ENCODE measurements around the gene ZMIZ1.

ZMIZ1 gene

DNA sequence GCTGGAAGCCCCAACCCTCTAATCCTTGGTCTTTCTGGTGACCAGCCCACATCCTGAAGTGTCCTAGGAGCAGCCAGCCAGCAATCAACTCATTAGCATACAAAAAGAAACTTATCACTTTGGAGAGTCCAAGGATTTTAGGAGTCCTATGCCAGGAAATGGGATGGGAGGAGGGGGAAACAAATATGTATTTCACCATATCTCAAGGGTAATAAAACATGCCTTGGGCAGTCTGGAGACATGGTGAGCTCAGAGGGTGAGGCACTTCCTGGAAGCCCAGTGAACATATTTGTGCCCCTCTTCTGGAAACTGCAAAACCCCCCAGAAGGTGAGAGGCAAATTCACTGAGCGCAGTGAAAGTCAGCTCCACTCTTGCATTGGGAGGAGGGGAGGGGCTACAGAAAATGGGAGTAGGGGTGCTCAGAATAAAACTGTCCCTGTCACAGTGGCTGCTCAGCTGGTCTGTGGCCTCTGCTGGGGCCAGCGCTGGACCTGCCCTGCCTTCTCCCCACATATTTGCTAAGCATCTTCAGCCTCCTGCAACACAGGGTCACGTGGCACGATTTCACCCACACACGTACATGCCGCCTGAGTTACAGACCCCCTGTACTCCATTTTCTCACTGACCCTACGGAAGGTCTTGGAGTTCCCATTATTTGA, 17.7 kb upstream of the ZMIZ1 start:
- H3K4me1 ChIP-seq (ENCODE audit: insufficient read depth, low read length): peaks cover 16% of the 10 kb centered on the region
- no peak overlapping the region for H2AFZ ChIP-seq (ENCODE audit: low read depth, low read length)
- no peaks in the 10 kb centered on the region for H3K27me3 ChIP-seq (ENCODE audit: insufficient read depth, low read length)
- no peak overlapping the region for H3K4me3 ChIP-seq (ENCODE audit: low read length)
- no peaks in the 10 kb centered on the region for H3K36me3 ChIP-seq (ENCODE audit: insufficient read depth, low read length)
- no peaks in the 10 kb centered on the region for H3K9me3 ChIP-seq (ENCODE audit: low read length)

- Histone ChIP-seq H2AFZ (ENCODE audit: low read depth, low read length) (no peak overlapping the region), H3K4me1 (ENCODE audit: insufficient read depth, low read length) (peaks cover 20% of the 10 kb centered on the region), H3K4me3 (ENCODE audit: low read length) (no peak overlapping the region), H3K27me3 (ENCODE audit: insufficient read depth, low read length) (no peaks in the 10 kb centered on the region), H3K36me3 (ENCODE audit: insufficient read depth, low read length) (no peaks in the 10 kb centered on the region), H3K9me3 (ENCODE audit: low read length) (no peaks in the 10 kb centered on the region)
These were observed 17.0 kb upstream of the ZMIZ1 start for GRCh38 chr10:79051766-79052165.

DNA sequence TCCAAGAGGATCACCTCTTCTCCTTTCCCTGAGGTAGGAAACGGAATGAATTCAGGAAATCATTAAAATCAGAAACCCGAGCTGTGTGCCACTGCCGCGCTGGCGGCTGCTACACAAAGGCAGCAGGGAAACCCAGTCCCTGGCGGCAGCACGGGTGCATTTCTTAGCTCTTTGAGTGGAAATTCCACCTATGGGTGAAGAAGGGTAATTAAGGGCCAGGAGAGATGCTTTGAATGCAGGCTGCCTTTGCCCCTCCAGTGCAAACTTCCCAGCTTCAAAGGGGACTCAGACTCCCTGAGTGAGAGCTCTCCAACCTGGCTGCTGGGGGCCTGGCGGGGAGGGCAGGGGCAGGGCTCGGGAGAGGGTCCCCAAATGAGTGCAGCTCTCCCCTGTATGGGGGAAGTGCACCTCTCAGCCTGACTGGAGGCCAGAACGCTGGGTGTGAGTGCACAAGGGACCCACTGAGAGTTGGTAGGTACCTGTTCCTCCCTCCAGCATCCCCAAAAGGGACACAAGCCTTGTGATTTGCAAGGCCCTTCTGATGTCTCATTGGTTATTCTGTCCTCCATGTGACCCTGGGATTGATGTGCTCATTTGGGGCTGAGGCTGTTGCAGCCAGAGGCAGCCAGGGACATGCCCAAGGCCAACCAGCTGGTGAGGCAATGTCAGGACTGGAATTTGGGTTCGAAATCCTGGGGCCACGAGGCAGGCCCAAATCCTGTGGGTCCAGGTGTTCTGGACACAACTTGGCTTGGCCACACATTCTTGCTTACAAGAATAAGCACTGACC, 16.3 kb upstream of the ZMIZ1 start:
- Histone ChIP-seq H3K9me3 (ENCODE audit: low read length) (no peaks in the 10 kb centered on the region), H3K4me3 (ENCODE audit: low read length) (no peak overlapping the region), H3K27me3 (ENCODE audit: insufficient read depth, low read length) (no peaks in the 10 kb centered on the region), H2AFZ (ENCODE audit: low read depth, low read length) (no peak overlapping the region), H3K4me1 (ENCODE audit: insufficient read depth, low read length) (peaks cover 22% of the 10 kb centered on the region), H3K36me3 (ENCODE audit: insufficient read depth, low read length) (no peaks in the 10 kb centered on the region)

- no peaks in the 10 kb centered on the region for H3K27me3 ChIP-seq (ENCODE audit: insufficient read depth, low read length)
- H2AFZ ChIP-seq (ENCODE audit: low read depth, low read length): no peak overlapping the region
- no peaks in the 10 kb centered on the region for H3K9me3 ChIP-seq (ENCODE audit: low read length)
- peaks cover 21% of the 10 kb centered on the region for H3K4me1 ChIP-seq (ENCODE audit: insufficient read depth, low read length)
- no peak overlapping the region for H3K4me3 ChIP-seq (ENCODE audit: low read length)
- no peaks in the 10 kb centered on the region for H3K36me3 ChIP-seq (ENCODE audit: insufficient read depth, low read length)
These were observed 15.7 kb upstream of the ZMIZ1 start for GRCh38 chr10:79053081-79053434.

GRCh38 chr10:79053481-79054202, 15.1 kb upstream of the ZMIZ1 start:
- H3K4me3 ChIP-seq (ENCODE audit: low read length): no peak overlapping the region
- no peaks in the 10 kb centered on the region for H3K27me3 ChIP-seq (ENCODE audit: insufficient read depth, low read length)
- H2AFZ ChIP-seq (ENCODE audit: low read depth, low read length): no peak overlapping the region
- peaks cover 19% of the 10 kb centered on the region for H3K4me1 ChIP-seq (ENCODE audit: insufficient read depth, low read length)
- no peaks in the 10 kb centered on the region for H3K9me3 ChIP-seq (ENCODE audit: low read length)
- H3K36me3 ChIP-seq (ENCODE audit: insufficient read depth, low read length): no peaks in the 10 kb centered on the region

GRCh38 chr10:79054203-79055099, 14.3 kb upstream of the ZMIZ1 start:
- Histone ChIP-seq H3K9me3 (ENCODE audit: low read length) (no peaks in the 10 kb centered on the region), H2AFZ (ENCODE audit: low read depth, low read length) (no peak overlapping the region), H3K4me3 (ENCODE audit: low read length) (no peak overlapping the region), H3K4me1 (ENCODE audit: insufficient read depth, low read length) (peaks cover 19% of the 10 kb centered on the region), H3K36me3 (ENCODE audit: insufficient read depth, low read length) (no peaks in the 10 kb centered on the region), H3K27me3 (ENCODE audit: insufficient read depth, low read length) (no peaks in the 10 kb centered on the region)

- Histone ChIP-seq H3K36me3 (ENCODE audit: insufficient read depth, low read length) (no peaks in the 10 kb centered on the region), H2AFZ (ENCODE audit: low read depth, low read length) (no peak overlapping the region), H3K4me3 (ENCODE audit: low read length) (no peak overlapping the region), H3K9me3 (ENCODE audit: low read length) (no peaks in the 10 kb centered on the region), H3K4me1 (ENCODE audit: insufficient read depth, low read length) (peaks cover 19% of the 10 kb centered on the region), H3K27me3 (ENCODE audit: insufficient read depth, low read length) (no peaks in the 10 kb centered on the region)
These were observed 13.5 kb upstream of the ZMIZ1 start for GRCh38 chr10:79055100-79055782.

DNA sequence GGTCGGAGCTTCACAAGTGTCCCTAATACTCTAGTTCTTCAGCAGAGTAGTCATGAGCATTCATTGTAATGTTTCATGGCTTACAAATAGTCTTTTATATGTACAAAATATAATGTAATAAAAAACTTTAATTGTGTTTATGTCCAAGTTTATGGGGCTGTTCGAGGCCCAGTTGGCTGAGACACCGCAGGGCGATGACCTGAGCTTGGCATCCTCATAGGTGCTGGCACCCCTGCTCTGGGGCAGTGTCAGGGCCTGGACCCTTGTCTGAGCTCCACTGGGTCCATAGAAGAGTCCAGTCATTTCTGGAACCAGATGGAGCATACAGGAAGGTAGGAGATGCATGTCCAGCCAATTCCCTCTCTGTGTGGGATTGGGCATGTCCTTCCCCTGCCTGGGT, 12.9 kb upstream of the ZMIZ1 start:
- no peak overlapping the region for H2AFZ ChIP-seq (ENCODE audit: low read depth, low read length)
- no peaks in the 10 kb centered on the region for H3K36me3 ChIP-seq (ENCODE audit: insufficient read depth, low read length)
- no peaks in the 10 kb centered on the region for H3K27me3 ChIP-seq (ENCODE audit: insufficient read depth, low read length)
- peaks cover 19% of the 10 kb centered on the region for H3K4me1 ChIP-seq (ENCODE audit: insufficient read depth, low read length)
- H3K4me3 ChIP-seq (ENCODE audit: low read length): no peak overlapping the region
- H3K9me3 ChIP-seq (ENCODE audit: low read length): no peaks in the 10 kb centered on the region

- Histone ChIP-seq H3K4me1 (ENCODE audit: insufficient read depth, low read length) (peaks cover 21% of the 10 kb centered on the region), H3K36me3 (ENCODE audit: insufficient read depth, low read length) (no peaks in the 10 kb centered on the region)
These were observed 12.4 kb upstream of the ZMIZ1 start for GRCh38 chr10:79056361-79056735.

DNA sequence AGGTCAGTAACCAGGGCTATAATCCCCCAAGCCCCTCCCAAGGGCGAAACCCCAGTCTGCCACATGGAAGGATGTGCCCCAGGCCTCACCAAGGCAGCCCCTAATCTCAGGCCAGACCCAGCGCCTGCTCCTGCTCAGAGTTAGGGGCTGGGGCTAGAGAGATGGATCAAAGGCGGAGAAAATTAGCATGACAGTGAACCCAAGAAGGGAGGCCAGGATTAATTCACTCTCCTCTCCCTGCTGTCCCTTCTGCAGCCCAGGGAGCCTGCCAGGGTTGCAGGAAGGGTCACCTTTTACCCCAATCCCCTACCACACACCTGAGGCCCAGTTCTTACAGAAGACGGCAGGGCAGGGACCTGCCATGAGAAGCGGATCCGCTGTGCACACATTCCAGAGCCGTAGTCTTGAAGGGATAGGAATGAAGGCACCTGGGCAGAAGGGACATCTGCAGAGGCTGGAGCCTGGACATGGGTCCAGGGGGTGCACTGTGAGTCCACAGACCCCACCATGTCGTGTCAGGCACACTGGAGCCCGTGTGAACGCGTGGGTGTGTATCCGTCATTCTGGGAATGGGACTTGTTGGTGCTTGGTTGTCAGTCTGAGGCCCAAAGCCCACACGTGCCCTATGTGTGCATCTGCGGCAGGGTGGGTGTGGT, 11.9 kb upstream of the ZMIZ1 start:
- no peaks in the 10 kb centered on the region for H3K27me3 ChIP-seq (ENCODE audit: insufficient read depth, low read length)
- peaks cover 22% of the 10 kb centered on the region for H3K4me1 ChIP-seq (ENCODE audit: insufficient read depth, low read length)
- H2AFZ ChIP-seq (ENCODE audit: low read depth, low read length): no peak overlapping the region
- H3K4me3 ChIP-seq (ENCODE audit: low read length): no peak overlapping the region
- H3K36me3 ChIP-seq (ENCODE audit: insufficient read depth, low read length): no peaks in the 10 kb centered on the region
- H3K9me3 ChIP-seq (ENCODE audit: low read length): no peaks in the 10 kb centered on the region

More at GRCh38 chr10:79056361-79056735, 12.4 kb upstream of the ZMIZ1 start:
- Histone ChIP-seq H3K9me3 (ENCODE audit: low read length) (no peaks in the 10 kb centered on the region), H2AFZ (ENCODE audit: low read depth, low read length) (no peak overlapping the region), H3K27me3 (ENCODE audit: insufficient read depth, low read length) (no peaks in the 10 kb centered on the region), H3K4me3 (ENCODE audit: low read length) (no peak overlapping the region)

DNA sequence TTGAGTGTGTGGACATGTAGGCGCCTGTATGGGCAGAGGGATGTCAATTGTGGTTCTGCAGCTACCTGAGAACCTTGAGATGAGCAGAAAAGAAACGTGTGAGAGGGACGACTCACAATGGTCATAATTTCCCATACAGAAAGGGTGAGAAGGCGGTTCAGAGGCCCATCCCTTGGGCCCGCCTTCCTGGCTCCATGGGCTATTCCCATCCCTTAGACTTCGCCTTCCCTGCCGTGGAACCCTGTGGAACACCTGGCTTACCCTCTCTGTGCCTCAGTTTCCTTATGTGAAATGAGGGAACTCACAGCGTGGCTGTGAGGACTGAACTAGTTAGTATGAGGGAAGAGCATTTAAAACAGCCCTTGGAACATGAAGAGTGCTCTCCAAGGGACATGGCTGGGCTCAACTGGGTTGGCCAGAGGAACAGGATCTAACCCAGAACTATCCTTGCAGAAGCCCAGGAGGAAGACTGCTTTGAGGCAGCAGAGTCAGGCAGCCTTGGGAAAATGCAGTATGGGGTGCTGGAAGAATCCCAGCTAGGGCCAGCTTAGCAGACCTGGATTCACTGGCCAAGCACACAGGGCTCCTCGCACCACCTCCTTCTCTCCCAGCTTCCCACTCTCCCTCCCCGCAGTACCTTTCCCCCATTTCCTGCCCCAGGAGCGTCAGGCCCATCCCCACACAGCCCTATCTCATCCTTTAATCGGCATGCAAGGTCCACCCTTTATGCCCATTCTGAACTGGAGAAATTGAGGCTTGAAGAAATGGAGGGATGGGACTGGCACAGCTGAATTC, 11.1 kb upstream of the ZMIZ1 start:
- peaks cover 17% of the 10 kb centered on the region for H3K4me1 ChIP-seq (ENCODE audit: insufficient read depth, low read length)
- no peaks in the 10 kb centered on the region for H3K36me3 ChIP-seq (ENCODE audit: insufficient read depth, low read length)
- H3K27me3 ChIP-seq (ENCODE audit: insufficient read depth, low read length): no peaks in the 10 kb centered on the region
- H2AFZ ChIP-seq (ENCODE audit: low read depth, low read length): no peak overlapping the region
- no peak overlapping the region for H3K4me3 ChIP-seq (ENCODE audit: low read length)
- no peaks in the 10 kb centered on the region for H3K9me3 ChIP-seq (ENCODE audit: low read length)
